GM12891 (cell line): Measurements from ENCODE around the gene FAM120C.

Source experiments
- PAX5 ChIP-seq: IDR thresholded peaks from 2 replicates; pipeline ENCODE4 v1.6.1; 2011; ENCODE audit warnings: low read length, moderate library complexity, mild to moderate bottlenecking; ENCODE audit not compliant: insufficient read depth, severe bottlenecking
- POLR2A ChIP-seq: IDR thresholded peaks from 2 replicates; pipeline ENCODE4 v1.6.1; 2011; ENCODE audit warnings: low read depth, low read length, control low read depth
- POLR2AphosphoS5 ChIP-seq: IDR thresholded peaks from 2 replicates; pipeline ENCODE4 v1.6.1; 2011; ENCODE audit warnings: low read depth, low read length, control low read depth
- POU2F2 ChIP-seq: IDR thresholded peaks from 2 replicates; pipeline ENCODE4 v1.6.1; 2011; ENCODE audit warnings: low read depth, mild to moderate bottlenecking, control low read depth, low read length, moderate library complexity
- SPI1 ChIP-seq: IDR thresholded peaks from 2 replicates; pipeline ENCODE4 v1.6.1; 2011; ENCODE audit warnings: low read depth, low read length, control low read depth
- TAF1 ChIP-seq: IDR thresholded peaks from 2 replicates; pipeline ENCODE4 v1.6.1; 2011; ENCODE audit warnings: low read depth, low read length, control low read depth

- TF ChIP-seq POLR2A, result no peak
- no peak for TF ChIP-seq POLR2AphosphoS5
- no peak for TF ChIP-seq TAF1
- no peak for TF ChIP-seq SPI1
- no peak for TF ChIP-seq PAX5
- no peak for TF ChIP-seq POU2F2
These were observed 16.1 kb downstream of the FAM120C start for GRCh38 chrX:54166915-54167314.
